PC-3 (cell line): ENCODE results near the gene DYNLT2. TPM values are rescaled to one million over a fixed set of nuclear protein-coding genes. Genes with fewer than 3 reads are reported as not detected.

Experiments used
- ATAC-seq: fragments of 200-7000 bp; cut with Tn5 transposase; 2 replicates; pipeline ENCODE4 v1.9.1; 2020; ENCODE audit warnings: mild to moderate bottlenecking, moderate library complexity
- BruUV-seq: library from RNA; stranded (reverse); fragments of 400-500 nt; replicated peaks from 2 replicates; lab custom pipeline; 2021; lab: Mats Ljungman, UMichigan
- CTCF ChIA-PET: fragments of 300-600 bp; sonication (Branson Sonifier 250); formaldehyde crosslinking; loops from one replicate; lab custom pipeline; 2022; ENCODE audit warnings: antibody characterized with exemption; lab: Charles Lee
- POLR2A ChIA-PET: fragments of 300-600 bp; sonication (Branson Sonifier 250); formaldehyde crosslinking; loops from one replicate; lab custom pipeline; 2022; ENCODE audit warnings: antibody characterized with exemption; ENCODE audit not compliant: unreplicated experiment; lab: Charles Lee
- DNase-seq: peaks from one replicate; pipeline ENCODE4 v3.0.0-alpha.2; 2015
- H2AFZ ChIP-seq: fragments of 300-600 bp; sonication (generic); 2 replicates; pipeline ENCODE4 v1.6.0; 2016; ENCODE audit warnings: antibody characterized with exemption, low read length
- H3F3A ChIP-seq: fragments of 300-600 bp; sonication (generic); one replicate; pipeline ENCODE4 v1.6.0; 2017; ENCODE audit warnings: antibody characterized with exemption, low read length, control low read depth, mild to moderate bottlenecking; ENCODE audit not compliant: unreplicated experiment
- H3K27ac ChIP-seq: fragments of 300-600 bp; sonication (generic); 2 replicates; pipeline ENCODE4 v1.5.1; 2016; ENCODE audit warnings: mild to moderate bottlenecking, low read length
- H3K27me3 ChIP-seq: fragments of 300-600 bp; sonication (generic); 2 replicates; pipeline ENCODE4 v1.6.1; 2016; ENCODE audit warnings: low read length, mixed read lengths
- H3K36me3 ChIP-seq: fragments of 300-600 bp; sonication (generic); 2 replicates; pipeline ENCODE4 v1.6.1; 2016; ENCODE audit warnings: low read depth, mixed run types, low read length, mixed read lengths
- H3K4me1 ChIP-seq: fragments of 300-600 bp; sonication (generic); 2 replicates; pipeline ENCODE4 v1.5.1; 2016; ENCODE audit warnings: low read length; ENCODE audit not compliant: insufficient read depth
- H3K4me2 ChIP-seq: fragments of 300-600 bp; sonication (generic); 2 replicates; pipeline ENCODE4 v1.6.0; 2016; ENCODE audit warnings: low read length
- H3K4me3 ChIP-seq: fragments of 300-600 bp; sonication (generic); 2 replicates; pipeline ENCODE4 v1.5.1; 2016; ENCODE audit warnings: mild to moderate bottlenecking, low read length, mixed read lengths
- H3K79me2 ChIP-seq: fragments of 300-600 bp; sonication (generic); 2 replicates; pipeline ENCODE4 v1.6.1; 2017; ENCODE audit warnings: low read length, mixed read lengths
- H3K9ac ChIP-seq: fragments of 300-600 bp; sonication (generic); 2 replicates; pipeline ENCODE4 v1.6.0; 2016; ENCODE audit warnings: mild to moderate bottlenecking, low read length
- H3K9me2 ChIP-seq: fragments of 300-600 bp; sonication (generic); replicated peaks from 2 replicates; pipeline ENCODE4 v1.6.1; 2016; ENCODE audit warnings: mixed run types, low read length, mixed read lengths
- H3K9me3 ChIP-seq: fragments of 300-600 bp; sonication (generic); 2 replicates; pipeline ENCODE4 v1.6.1; 2016; ENCODE audit warnings: low read length, mixed read lengths
- H4K20me1 ChIP-seq: fragments of 300-600 bp; sonication (generic); 2 replicates; pipeline ENCODE4 v1.6.1; 2016; ENCODE audit warnings: low read length, mixed read lengths
- EZH2 ChIP-seq: fragments of 300-600 bp; sonication (generic); IDR thresholded peaks from one replicate; pipeline ENCODE4 v1.6.1; 2017; ENCODE audit warnings: antibody characterized with exemption, mild to moderate bottlenecking, low read length; ENCODE audit not compliant: unreplicated experiment
- EZH2phosphoT487 ChIP-seq: fragments of 300-600 bp; sonication (generic); IDR thresholded peaks from 2 replicates; pipeline ENCODE4 v1.6.1; 2018; ENCODE audit warnings: mild to moderate bottlenecking, antibody characterized with exemption, low read length, borderline replicate concordance
- intact Hi-C: fragments of 100-400 bp; cut with micrococcal nuclease; formaldehyde crosslinking; loops from 2 replicates; pipeline ENCODE4 v1.9.0; 2023
- total RNA-seq: library from RNA; depleted of rRNA; stranded (reverse); fragments of >200 nt; gene quantifications from 2 replicates; pipeline ENCODE4 v1.2.3, GENCODE V29; 2014
- TF ChIP-seq, protein P1 (sequence below): fragments of 300-600 bp; sonication (generic); conservative IDR thresholded peaks from 2 replicates; pipeline ENCODE4 v1.5.1; 2017; ENCODE audit warnings: antibody characterized with exemption, low read depth, mild to moderate bottlenecking, low read length

The DYNLT2 gene
- total RNA-seq, 1 experiment from 2014 or later: 0.51 TPM

DNA sequence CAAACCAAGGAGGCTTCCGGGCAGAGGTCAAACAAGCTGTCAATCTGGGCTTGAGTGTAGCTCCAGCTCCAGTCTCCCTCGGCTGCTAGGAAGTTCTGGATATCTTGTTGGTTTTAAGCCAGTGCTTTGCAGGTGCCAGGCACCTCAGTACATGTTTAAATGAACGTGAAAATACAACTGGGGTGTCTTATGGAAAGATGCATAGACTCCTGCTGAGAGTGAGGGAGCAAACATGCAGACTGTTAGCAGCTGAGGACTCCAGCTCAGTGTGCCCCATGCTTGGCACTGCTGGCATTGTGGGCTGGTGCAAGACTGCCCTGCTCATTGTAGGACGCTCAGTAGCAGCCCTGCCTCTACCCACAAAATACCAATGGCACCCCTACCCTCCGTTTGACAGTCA is 28.5 kb upstream of the DYNLT2 start:
- intact Hi-C loops: no loop called here
- ChIA-PET POLR2A (no interaction called here), CTCF (no interaction called here)
- TF ChIP-seq, protein P1, sequence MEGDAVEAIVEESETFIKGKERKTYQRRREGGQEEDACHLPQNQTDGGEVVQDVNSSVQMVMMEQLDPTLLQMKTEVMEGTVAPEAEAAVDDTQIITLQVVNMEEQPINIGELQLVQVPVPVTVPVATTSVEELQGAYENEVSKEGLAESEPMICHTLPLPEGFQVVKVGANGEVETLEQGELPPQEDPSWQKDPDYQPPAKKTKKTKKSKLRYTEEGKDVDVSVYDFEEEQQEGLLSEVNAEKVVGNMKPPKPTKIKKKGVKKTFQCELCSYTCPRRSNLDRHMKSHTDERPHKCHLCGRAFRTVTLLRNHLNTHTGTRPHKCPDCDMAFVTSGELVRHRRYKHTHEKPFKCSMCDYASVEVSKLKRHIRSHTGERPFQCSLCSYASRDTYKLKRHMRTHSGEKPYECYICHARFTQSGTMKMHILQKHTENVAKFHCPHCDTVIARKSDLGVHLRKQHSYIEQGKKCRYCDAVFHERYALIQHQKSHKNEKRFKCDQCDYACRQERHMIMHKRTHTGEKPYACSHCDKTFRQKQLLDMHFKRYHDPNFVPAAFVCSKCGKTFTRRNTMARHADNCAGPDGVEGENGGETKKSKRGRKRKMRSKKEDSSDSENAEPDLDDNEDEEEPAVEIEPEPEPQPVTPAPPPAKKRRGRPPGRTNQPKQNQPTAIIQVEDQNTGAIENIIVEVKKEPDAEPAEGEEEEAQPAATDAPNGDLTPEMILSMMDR: no peak
- no peak for TF ChIP-seq EZH2
- TF ChIP-seq EZH2phosphoT487: no peak
- Histone ChIP-seq H3K36me3 (0 out of 2 replicates have a peak, but pooled peaks cover 3% of the 10 kb centered on the region), H3K4me2 (no peak overlapping the region), H3K9me3 (no peaks in the 10 kb centered on the region), H3K9me2 (no peaks in the 10 kb centered on the region), H2AFZ (no peak overlapping the region), H3F3A (no peaks in the 10 kb centered on the region), H3K4me3 (no peak overlapping the region), H3K27me3 (no peaks in the 10 kb centered on the region), H3K79me2 (no peaks in the 10 kb centered on the region), H3K27ac (no peak overlapping the region), H4K20me1 (no peaks in the 10 kb centered on the region), H3K9ac (no peak overlapping the region), H3K4me1 (no peaks in the 10 kb centered on the region)
- DNase-seq: no peak
- ATAC-seq: no peak
- BruUV-seq: no TSS peak

DNA sequence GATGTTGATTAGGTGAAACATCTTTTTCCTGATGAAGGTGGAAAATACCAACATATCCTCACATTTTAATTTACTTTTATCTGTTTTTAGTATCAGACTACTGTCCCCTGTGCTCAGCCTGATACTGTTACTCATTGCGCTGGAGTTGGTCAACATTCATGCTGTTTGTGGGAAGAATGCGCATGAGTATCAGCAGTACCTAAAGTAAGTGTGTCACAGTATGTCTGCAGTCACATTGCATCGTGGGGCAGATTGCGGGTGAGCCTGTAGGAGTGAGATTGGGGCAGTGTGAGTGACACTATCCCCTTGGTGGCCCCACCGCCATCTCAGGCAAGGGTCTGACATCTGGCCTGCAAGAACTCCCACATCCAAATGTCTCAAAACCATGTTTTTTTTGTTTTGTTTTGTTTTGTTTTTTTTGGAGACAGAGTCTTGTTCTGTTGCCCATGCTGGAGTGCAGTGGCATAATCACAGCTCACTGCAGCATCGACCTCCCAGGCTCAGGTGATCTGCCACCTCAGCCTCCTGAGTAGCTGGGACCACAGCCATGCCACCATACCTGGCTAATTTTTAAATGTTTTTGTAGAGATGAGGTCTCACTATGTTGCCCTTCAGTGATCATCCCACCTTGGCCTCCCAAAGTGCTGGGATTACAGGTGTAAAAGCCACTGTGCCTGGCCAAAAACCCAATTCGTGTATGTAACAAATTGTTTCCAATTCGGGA is 27.9 kb upstream of the DYNLT2 start:
- ChIA-PET CTCF (no interaction called here), POLR2A (no interaction called here)
- H3K36me3 ChIP-seq: 0 out of 2 replicates have a peak, but pooled peaks cover 3% of the 10 kb centered on the region
- intact Hi-C loops: no loop called here
- no peaks in the 10 kb centered on the region for H4K20me1 ChIP-seq
- H3K4me3 ChIP-seq: no peak overlapping the region
- H3K4me1 ChIP-seq: no peaks in the 10 kb centered on the region
- H3K4me2 ChIP-seq: no peak overlapping the region
- TF ChIP-seq, protein P1: no peak
- no peak for TF ChIP-seq EZH2phosphoT487
- TF ChIP-seq EZH2: no peak
- H2AFZ ChIP-seq: no peak overlapping the region
- no peaks in the 10 kb centered on the region for H3K9me3 ChIP-seq
- ATAC-seq: no peak
- no peaks in the 10 kb centered on the region for H3F3A ChIP-seq
- no peaks in the 10 kb centered on the region for H3K27me3 ChIP-seq
- H3K9ac ChIP-seq: no peak overlapping the region
- no peak for DNase-seq
- no peaks in the 10 kb centered on the region for H3K79me2 ChIP-seq
- no peak overlapping the region for H3K27ac ChIP-seq
- no peaks in the 10 kb centered on the region for H3K9me2 ChIP-seq
- BruUV-seq: no TSS peak

DNA sequence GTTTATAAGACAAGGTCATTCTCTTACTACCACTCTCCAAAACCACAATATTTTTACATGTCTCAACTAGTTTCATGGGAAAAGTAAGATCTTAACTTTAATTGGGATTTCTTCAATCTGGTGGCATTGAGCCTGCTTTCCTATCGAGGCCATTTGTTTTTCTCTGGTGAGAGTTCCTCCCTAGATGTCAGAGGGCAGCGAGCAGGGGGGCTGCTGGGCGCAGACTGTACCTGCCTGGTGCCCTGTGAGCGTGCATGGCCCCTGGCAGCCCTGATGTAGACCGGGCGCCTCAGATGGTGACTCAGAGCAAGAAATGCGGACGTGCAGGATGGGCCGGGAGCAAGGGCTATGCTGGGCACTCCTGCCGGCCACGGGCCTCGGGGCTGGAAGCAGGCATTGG is 27.3 kb upstream of the DYNLT2 start:
- intact Hi-C loops: no loop called here
- ATAC-seq: no peak
- no peak for DNase-seq
- ChIA-PET POLR2A (no interaction called here), CTCF (no interaction called here)
- no peaks in the 10 kb centered on the region for H3K4me1 ChIP-seq
- H3K9me3 ChIP-seq: no peaks in the 10 kb centered on the region
- no peak overlapping the region for H3K9ac ChIP-seq
- H3F3A ChIP-seq: no peaks in the 10 kb centered on the region
- H3K36me3 ChIP-seq: 0 out of 2 replicates have a peak, but pooled peaks cover 3% of the 10 kb centered on the region
- H3K27ac ChIP-seq: no peak overlapping the region
- no peaks in the 10 kb centered on the region for H3K27me3 ChIP-seq
- H3K9me2 ChIP-seq: no peaks in the 10 kb centered on the region
- no TSS peak for BruUV-seq
- H2AFZ ChIP-seq: no peak overlapping the region
- no peaks in the 10 kb centered on the region for H3K79me2 ChIP-seq
- H3K4me2 ChIP-seq: no peak overlapping the region
- TF ChIP-seq EZH2 (no peak), EZH2phosphoT487 (no peak)
- TF ChIP-seq, protein P1: no peak
- H3K4me3 ChIP-seq: no peak overlapping the region
- H4K20me1 ChIP-seq: no peaks in the 10 kb centered on the region
